NCI-H446 (cell line): Measurements from ENCODE around the gene BCHE.
A peak's percentile ranks its signal among the peaks of the same experiment; 100 is the strongest.

Experiments used
- DNase-seq, 2 experiments: peaks; one replicate each; lab custom pipeline; 2025; lab: John Stamatoyannopoulos, UW

Gene BCHE

DNA sequence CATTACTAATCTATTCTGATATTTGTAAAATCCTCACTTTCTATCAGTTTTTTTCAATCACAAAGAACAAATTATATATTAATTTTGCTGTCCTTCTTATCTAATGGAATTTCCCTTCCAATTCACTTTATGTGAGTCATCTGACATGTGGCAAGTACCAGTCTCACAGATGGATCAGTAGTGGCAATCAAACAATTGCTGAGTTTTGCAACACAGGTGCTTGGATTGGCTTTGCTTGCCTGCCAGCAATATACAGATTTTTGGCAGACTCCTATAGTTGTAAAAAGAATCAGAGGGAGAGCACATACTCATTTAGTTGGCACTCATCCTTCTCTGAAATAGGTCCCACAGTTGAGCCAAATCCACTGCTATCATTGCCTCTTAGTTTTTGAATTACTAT, 83.7 kb downstream of the BCHE start:
- peak; percentile 72 to 87 for DNase-seq

DNA sequence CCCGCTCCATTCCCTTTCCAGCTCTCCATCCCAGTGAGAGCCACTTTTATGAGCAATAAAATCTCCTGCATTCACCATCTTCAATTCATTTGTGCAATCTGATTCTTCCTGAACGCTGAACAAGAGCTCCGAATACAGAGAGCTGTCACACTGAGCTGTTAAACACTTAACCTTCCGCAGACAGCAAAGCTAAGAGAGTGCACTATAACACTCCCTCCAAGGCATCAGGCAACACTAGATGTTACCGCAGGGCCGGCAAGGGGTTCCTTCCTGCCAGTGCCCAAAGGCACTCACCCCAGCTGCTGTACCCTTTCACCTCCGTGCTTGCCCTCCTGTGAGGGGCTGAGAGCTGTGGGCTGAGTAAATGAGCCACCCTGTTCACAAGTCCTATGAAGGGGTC, 85.6 kb downstream of the BCHE start:
- no peak for DNase-seq

DNA sequence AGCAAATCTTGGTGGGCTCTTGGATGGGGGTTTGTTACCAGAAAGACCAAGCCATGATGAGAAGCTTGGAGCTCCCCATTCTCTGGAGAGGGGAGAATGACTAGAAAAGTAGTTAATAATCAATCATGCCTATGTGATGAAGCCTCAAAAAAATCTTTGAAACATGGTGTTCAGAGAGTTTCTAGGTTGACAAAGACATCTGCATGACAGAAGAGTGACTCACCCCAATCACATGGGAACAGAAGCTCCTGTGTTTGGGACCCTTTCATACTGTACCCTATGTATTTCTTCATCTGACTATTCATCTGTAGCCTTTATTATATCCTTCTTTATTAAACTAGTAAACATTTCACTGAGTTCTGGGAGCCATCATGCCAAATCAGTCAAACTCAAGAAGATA, 87.4 kb downstream of the BCHE start:
- DNase-seq: no peak

DNA sequence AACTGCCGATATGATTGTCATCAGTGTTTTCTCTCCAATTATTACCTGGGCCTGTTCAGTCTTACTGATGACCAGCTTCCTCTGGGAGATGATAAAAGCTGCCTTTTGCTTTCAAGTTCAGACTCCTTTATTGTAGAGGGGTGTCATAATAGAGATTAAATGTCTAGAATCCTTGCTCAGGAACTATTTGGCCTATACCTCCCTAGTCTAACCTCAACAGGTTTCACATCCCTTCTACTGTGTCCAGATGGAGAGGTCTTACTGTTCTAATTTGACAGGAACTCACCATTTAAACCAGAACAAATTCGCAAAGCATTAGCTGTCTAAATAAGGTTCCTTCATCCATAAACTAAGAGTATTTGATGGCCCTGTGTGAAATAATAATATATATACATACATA, 88.0 kb downstream of the BCHE start:
- no peak for DNase-seq

DNA sequence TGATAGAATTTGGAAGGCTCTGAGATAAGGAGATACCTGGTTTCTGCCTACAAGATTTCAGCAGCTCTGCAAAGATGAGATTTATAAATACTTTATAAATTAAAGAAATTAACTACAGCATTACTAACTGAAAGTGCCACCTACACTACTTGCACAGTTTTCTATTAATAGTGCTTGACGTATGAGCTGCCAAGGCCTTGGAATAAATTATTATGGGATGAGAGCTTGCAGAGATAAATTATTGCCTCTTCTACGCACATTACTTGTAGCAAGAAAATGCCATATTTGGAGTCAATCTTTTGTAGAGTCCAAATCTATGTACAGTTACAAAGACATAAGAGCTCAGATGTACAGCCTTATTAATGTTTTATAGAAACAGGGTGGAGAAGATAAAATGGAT, 89.1 kb downstream of the BCHE start:
- no peak for DNase-seq

DNA sequence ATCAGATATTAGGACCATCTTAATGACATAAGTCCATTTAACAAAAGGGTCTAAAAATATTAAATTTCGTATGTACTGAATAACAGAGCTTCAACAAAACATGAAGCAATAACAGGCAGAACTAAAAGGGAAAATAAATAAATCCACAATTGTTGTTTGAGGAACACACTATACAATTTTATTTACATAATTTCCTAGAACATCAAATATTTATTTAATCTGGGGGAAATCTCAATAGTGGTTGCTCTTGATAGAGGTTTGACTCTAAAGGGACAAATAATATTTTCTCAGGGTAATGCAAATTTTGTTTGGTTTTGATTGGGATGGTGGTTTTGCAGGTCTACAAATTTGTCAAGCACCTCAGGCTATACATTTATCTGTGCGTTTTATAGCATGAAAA, 90.3 kb downstream of the BCHE start:
- DNase-seq: no peak

DNA sequence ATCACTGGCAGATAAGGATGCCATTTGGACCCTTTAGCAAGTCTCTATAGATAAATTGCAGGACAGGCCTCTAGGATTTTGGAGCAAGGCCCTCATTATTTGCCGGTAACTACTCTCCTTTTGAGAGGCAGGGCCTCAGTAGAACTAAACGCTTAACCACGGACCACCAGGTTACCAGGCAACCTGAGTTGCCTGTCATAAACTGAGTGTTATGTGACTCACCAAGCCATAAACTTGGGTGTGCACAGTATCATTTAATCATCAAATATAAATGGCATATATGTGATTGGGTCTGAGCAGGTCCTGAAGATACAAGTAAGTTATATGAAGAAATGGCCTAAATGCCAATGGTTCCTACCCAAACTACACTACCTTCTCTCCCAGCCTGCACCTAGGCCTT, 93.2 kb downstream of the BCHE start:
- DNase-seq: no peak

DNA sequence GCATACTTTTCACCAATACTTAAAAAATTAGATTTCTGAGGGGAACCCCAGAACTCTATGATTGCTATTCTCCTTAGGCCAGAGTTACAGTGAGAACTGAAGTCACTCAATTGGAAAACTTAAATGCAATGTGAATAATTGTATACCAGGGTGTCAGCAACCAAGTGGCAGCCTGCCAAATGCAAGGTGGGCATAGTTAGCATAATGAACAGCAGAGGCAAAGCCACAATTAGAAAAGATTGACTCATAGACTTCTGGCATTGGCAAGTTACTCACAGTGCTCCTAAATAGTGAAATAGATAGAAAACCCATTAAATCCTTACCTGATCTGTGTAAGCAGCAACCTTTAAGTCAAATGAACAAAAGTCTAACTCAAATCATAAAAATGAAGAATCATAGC, 94.9 kb downstream of the BCHE start:
- peak; percentile 20 to 72 for DNase-seq

DNA sequence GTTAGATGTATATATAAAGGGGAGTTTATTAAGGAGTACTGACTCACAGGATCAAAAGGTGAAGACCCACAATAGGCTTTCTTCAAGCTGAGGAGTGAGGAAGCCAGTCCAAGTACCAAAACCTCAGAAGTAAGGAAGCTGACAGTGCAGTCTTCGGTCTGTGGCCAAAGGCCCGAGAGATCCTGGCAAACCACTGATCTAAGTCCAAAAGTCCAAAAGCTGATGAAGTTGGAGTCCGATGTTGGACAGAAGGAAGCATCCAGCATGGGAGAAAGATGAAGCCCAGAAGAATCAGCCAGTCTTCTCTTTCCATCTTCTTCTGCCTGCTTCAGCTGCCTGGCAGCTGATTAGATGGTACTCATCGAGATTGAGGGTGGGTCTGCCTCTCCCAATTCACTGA, 107.5 kb downstream of the BCHE start:
- no peak for DNase-seq

DNA sequence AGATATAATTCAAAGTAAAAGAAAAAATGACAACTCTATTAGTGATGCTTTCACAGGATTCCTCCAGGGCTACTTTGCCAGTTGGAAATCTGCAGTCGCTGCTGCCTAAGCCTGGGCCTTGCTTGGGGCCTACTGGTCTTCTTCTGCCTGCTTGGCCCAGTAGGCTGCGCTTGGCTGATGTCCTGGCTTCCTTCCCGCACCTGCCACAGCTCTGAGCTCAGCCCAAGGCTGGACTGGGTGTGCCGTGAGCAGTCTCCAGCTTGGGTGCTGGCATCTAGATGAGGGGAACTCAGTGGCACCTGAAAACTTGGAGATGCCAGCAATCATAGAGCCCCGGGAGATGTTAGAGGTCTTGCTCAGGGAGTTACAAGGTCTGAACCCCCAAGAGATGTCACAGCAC, 108.3 kb downstream of the BCHE start:
- peak in 1 of 2 experiments; percentile 27 for DNase-seq

DNA sequence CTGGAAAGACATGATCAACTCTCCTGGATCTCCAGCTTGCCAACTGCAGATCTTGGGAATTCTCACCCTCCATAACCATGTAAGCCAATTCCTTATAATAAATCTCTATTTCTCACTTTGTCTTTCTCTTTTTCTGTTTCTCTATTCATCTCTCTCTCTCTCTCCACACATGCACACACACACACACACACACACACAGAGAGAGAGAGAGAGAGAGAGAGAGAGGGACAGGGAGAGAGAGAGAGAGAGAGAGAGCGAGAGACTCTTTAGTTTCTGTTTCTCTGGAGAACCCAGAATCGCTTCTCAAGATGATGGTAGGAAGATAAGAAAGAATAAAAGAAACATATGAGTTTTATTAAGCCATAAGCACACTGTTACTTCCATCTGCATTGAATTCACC, 111.9 kb downstream of the BCHE start:
- DNase-seq: no peak
